Fibroblast of pulmonary artery (primary cell): ENCODE data around the gene UQCRC1.

ENCODE experiments used
- DNase-seq: peaks from one replicate; pipeline ENCODE4 v3.0.0-alpha.2; 2010; ENCODE audit warnings: low read depth
- H3K4me3 ChIP-seq: replicated peaks from 2 replicates; pipeline ENCODE4 v1.5.1; 2011; ENCODE audit warnings: low read depth, mild to moderate bottlenecking, control low read depth, low read length, moderate library complexity
- CTCF ChIP-seq: IDR thresholded peaks from 2 replicates; pipeline ENCODE4 v1.5.1; 2011; ENCODE audit warnings: mild to moderate bottlenecking, control low read depth, low read length, inconsistent platforms; ENCODE audit errors: missing control alignments

Gene UQCRC1

GRCh38 chr3:48595075-48595525 is 14.3 kb downstream of the UQCRC1 start, which contains the start of gene COL7A1:
COL7A1 (minus strand) TSS chr3:48595329; CDS start chr3:48595159, 170 bp downstream.
- no peak for TF ChIP-seq CTCF
- H3K4me3 ChIP-seq: peak within 1 kb of the TSS; percentile 37
- DNase-seq: no peak

- no peak for TF ChIP-seq CTCF
- no peak for DNase-seq
- H3K4me3 ChIP-seq: peak overlapping the region; percentile 37
Observed at GRCh38 chr3:48594417-48595049, 14.9 kb downstream of the UQCRC1 start.

- DNase-seq: no peak
- no peak for TF ChIP-seq CTCF
- no peak overlapping the region for H3K4me3 ChIP-seq
Observed at GRCh38 chr3:48593337-48593736, 16.1 kb downstream of the UQCRC1 start.

- no peak overlapping the region for H3K4me3 ChIP-seq
- TF ChIP-seq CTCF: no peak
- no peak for DNase-seq
Observed at GRCh38 chr3:48592519-48593087, 16.8 kb downstream of the UQCRC1 start.

- H3K4me3 ChIP-seq: no peak overlapping the region
- no peak for TF ChIP-seq CTCF
- no peak for DNase-seq
Observed at GRCh38 chr3:48591886-48592518, 17.4 kb downstream of the UQCRC1 start.

GRCh38 chr3:48591436-48591835 is 18.0 kb downstream of the UQCRC1 start:
- H3K4me3 ChIP-seq: no peak overlapping the region
- no peak for TF ChIP-seq CTCF
- no peak for DNase-seq
